ENCODE measurements around the gene FBH1.
"Not testable (repeated sequence)": the region's sequence is repeated elsewhere in the genome, so short reads cannot be mapped to it uniquely, and the experiment has no call there.

Gene FBH1

GRCh38 chr10:5946419-5946775 lies 56.4 kb downstream of the FBH1 start:
- not testable (repeated sequence) for DNase-seq (ENCODE audit: low read depth, low spot score); H3K4me3 ChIP-seq (ENCODE audit: low read length); H3K9me3 ChIP-seq (ENCODE audit: control insufficient read depth, insufficient read depth, low read length); H3K36me3 ChIP-seq (ENCODE audit: control insufficient read depth, insufficient read depth, low read length); H3K4me1 ChIP-seq (ENCODE audit: control insufficient read depth, insufficient read depth, low read length); H3K27me3 ChIP-seq (ENCODE audit: control insufficient read depth, insufficient read depth, low read length); H3K27ac ChIP-seq (ENCODE audit: low read length)
- WGBS (ENCODE audit: insufficient coverage, insufficient read length) = no CpG with 5 or more reads among the region's 10 CpGs

GRCh38 chr10:5946786-5947185 lies 56.7 kb downstream of the FBH1 start:
- Histone ChIP-seq H3K27me3 (ENCODE audit: control insufficient read depth, insufficient read depth, low read length) (no peaks in the 10 kb centered on the region), H3K36me3 (ENCODE audit: control insufficient read depth, insufficient read depth, low read length) (no peaks in the 10 kb centered on the region), H3K9me3 (ENCODE audit: control insufficient read depth, insufficient read depth, low read length) (no peaks in the 10 kb centered on the region), H3K4me3 (ENCODE audit: low read length) (no peak overlapping the region), H3K27ac (ENCODE audit: low read length) (no peak overlapping the region), H3K4me1 (ENCODE audit: control insufficient read depth, insufficient read depth, low read length) (peaks cover 4% of the 10 kb centered on the region; the same call in 1 of the 2 replicates)
- WGBS (ENCODE audit: insufficient coverage, insufficient read length) = no CpG with 5 or more reads among the region's 8 CpGs
- DNase-seq (ENCODE audit: low read depth, low spot score) = no peak

- H3K27me3 ChIP-seq (ENCODE audit: control insufficient read depth, insufficient read depth, low read length) = no peaks in the 10 kb centered on the region
- DNase-seq (ENCODE audit: low read depth, low spot score) = no peak
- H3K27ac ChIP-seq (ENCODE audit: low read length) = no peak overlapping the region
- WGBS (ENCODE audit: insufficient coverage, insufficient read length) = no CpG with 5 or more reads among the region's 17 CpGs
- H3K36me3 ChIP-seq (ENCODE audit: control insufficient read depth, insufficient read depth, low read length) = no peaks in the 10 kb centered on the region
- H3K4me1 ChIP-seq (ENCODE audit: control insufficient read depth, insufficient read depth, low read length) = peaks cover 4% of the 10 kb centered on the region; the same call in 1 of the 2 replicates
- no peak overlapping the region for H3K4me3 ChIP-seq (ENCODE audit: low read length)
- no peaks in the 10 kb centered on the region for H3K9me3 ChIP-seq (ENCODE audit: control insufficient read depth, insufficient read depth, low read length)
Measured at GRCh38 chr10:5947471-5948207, 57.6 kb downstream of the FBH1 start.

GRCh38 chr10:5948208-5948585 lies 58.2 kb downstream of the FBH1 start:
- H3K27me3 ChIP-seq (ENCODE audit: control insufficient read depth, insufficient read depth, low read length) = no peaks in the 10 kb centered on the region
- no peak for DNase-seq (ENCODE audit: low read depth, low spot score)
- no peaks in the 10 kb centered on the region for H3K9me3 ChIP-seq (ENCODE audit: control insufficient read depth, insufficient read depth, low read length)
- no peak overlapping the region for H3K27ac ChIP-seq (ENCODE audit: low read length)
- whole genome bisulfite sequencing (ENCODE audit: insufficient coverage, insufficient read length) = no CpG with 5 or more reads among the region's 6 CpGs
- peaks cover 4% of the 10 kb centered on the region; the same call in 1 of the 2 replicates for H3K4me1 ChIP-seq (ENCODE audit: control insufficient read depth, insufficient read depth, low read length)
- no peaks in the 10 kb centered on the region for H3K36me3 ChIP-seq (ENCODE audit: control insufficient read depth, insufficient read depth, low read length)
- H3K4me3 ChIP-seq (ENCODE audit: low read length) = no peak overlapping the region

GRCh38 chr10:5949009-5949759 lies 59.1 kb downstream of the FBH1 start:
- Histone ChIP-seq H3K4me1 (ENCODE audit: control insufficient read depth, insufficient read depth, low read length) (peaks cover 4% of the 10 kb centered on the region; the same call in 1 of the 2 replicates), H3K36me3 (ENCODE audit: control insufficient read depth, insufficient read depth, low read length) (no peaks in the 10 kb centered on the region), H3K9me3 (ENCODE audit: control insufficient read depth, insufficient read depth, low read length) (no peaks in the 10 kb centered on the region), H3K27ac (ENCODE audit: low read length) (no peak overlapping the region), H3K4me3 (ENCODE audit: low read length) (no peak overlapping the region), H3K27me3 (ENCODE audit: control insufficient read depth, insufficient read depth, low read length) (no peaks in the 10 kb centered on the region)
- WGBS (ENCODE audit: insufficient coverage, insufficient read length) = no CpG with 5 or more reads among the region's 14 CpGs
- DNase-seq (ENCODE audit: low read depth, low spot score) = peak; percentile 41

- H3K4me3 ChIP-seq (ENCODE audit: low read length) = no peak overlapping the region
- no peaks in the 10 kb centered on the region for H3K27me3 ChIP-seq (ENCODE audit: control insufficient read depth, insufficient read depth, low read length)
- no peaks in the 10 kb centered on the region for H3K36me3 ChIP-seq (ENCODE audit: control insufficient read depth, insufficient read depth, low read length)
- H3K27ac ChIP-seq (ENCODE audit: low read length) = no peak overlapping the region
- no peak for DNase-seq (ENCODE audit: low read depth, low spot score)
- no peaks in the 10 kb centered on the region for H3K9me3 ChIP-seq (ENCODE audit: control insufficient read depth, insufficient read depth, low read length)
- no CpG with 5 or more reads among the region's 7 CpGs for WGBS (ENCODE audit: insufficient coverage, insufficient read length)
- 0 out of 2 replicates have a peak, but pooled peaks cover 1% of the 10 kb centered on the region for H3K4me1 ChIP-seq (ENCODE audit: control insufficient read depth, insufficient read depth, low read length)
Measured at GRCh38 chr10:5951167-5951711, 61.2 kb downstream of the FBH1 start.

- Histone ChIP-seq H3K27me3 (ENCODE audit: control insufficient read depth, insufficient read depth, low read length) (no peaks in the 10 kb centered on the region), H3K27ac (ENCODE audit: low read length) (no peak overlapping the region)
- DNase-seq (ENCODE audit: low read depth, low spot score) = no peak
Measured at GRCh38 chr10:5951721-5952407, 61.8 kb downstream of the FBH1 start.

GRCh38 chr10:5952731-5953385 lies 62.8 kb downstream of the FBH1 start:
- H3K4me1 ChIP-seq (ENCODE audit: control insufficient read depth, insufficient read depth, low read length) = 0 out of 2 replicates have a peak, but pooled peaks cover 1% of the 10 kb centered on the region
- H3K9me3 ChIP-seq (ENCODE audit: control insufficient read depth, insufficient read depth, low read length) = no peaks in the 10 kb centered on the region
- H3K4me3 ChIP-seq (ENCODE audit: low read length) = no peak overlapping the region
- no CpG with 5 or more reads among the region's 20 CpGs for WGBS (ENCODE audit: insufficient coverage, insufficient read length)
- H3K27me3 ChIP-seq (ENCODE audit: control insufficient read depth, insufficient read depth, low read length) = no peaks in the 10 kb centered on the region
- DNase-seq (ENCODE audit: low read depth, low spot score) = no peak
- no peaks in the 10 kb centered on the region for H3K36me3 ChIP-seq (ENCODE audit: control insufficient read depth, insufficient read depth, low read length)
- no peak overlapping the region for H3K27ac ChIP-seq (ENCODE audit: low read length)

More at GRCh38 chr10:5951721-5952407, 61.8 kb downstream of the FBH1 start:
- Histone ChIP-seq H3K4me1 (ENCODE audit: control insufficient read depth, insufficient read depth, low read length) (0 out of 2 replicates have a peak, but pooled peaks cover 1% of the 10 kb centered on the region), H3K36me3 (ENCODE audit: control insufficient read depth, insufficient read depth, low read length) (no peaks in the 10 kb centered on the region), H3K4me3 (ENCODE audit: low read length) (no peak overlapping the region), H3K9me3 (ENCODE audit: control insufficient read depth, insufficient read depth, low read length) (no peaks in the 10 kb centered on the region)
- WGBS (ENCODE audit: insufficient coverage, insufficient read length) = no CpG with 5 or more reads among the region's 6 CpGs

- Histone ChIP-seq H3K36me3 (ENCODE audit: control insufficient read depth, insufficient read depth, low read length) (no peaks in the 10 kb centered on the region), H3K27me3 (ENCODE audit: control insufficient read depth, insufficient read depth, low read length) (no peaks in the 10 kb centered on the region), H3K4me1 (ENCODE audit: control insufficient read depth, insufficient read depth, low read length) (0 out of 2 replicates have a peak, but pooled peaks cover 1% of the 10 kb centered on the region), H3K4me3 (ENCODE audit: low read length) (no peak overlapping the region), H3K27ac (ENCODE audit: low read length) (no peak overlapping the region), H3K9me3 (ENCODE audit: control insufficient read depth, insufficient read depth, low read length) (no peaks in the 10 kb centered on the region)
- WGBS (ENCODE audit: insufficient coverage, insufficient read length) = no CpG with 5 or more reads among the region's 5 CpGs
- DNase-seq (ENCODE audit: low read depth, low spot score) = no peak
Measured at GRCh38 chr10:5953676-5954075, 63.6 kb downstream of the FBH1 start.

All from iPS DF 6.9 (cell line).